ENCODE measurements around the gene GLTPD2. TPM values are rescaled to one million over a fixed set of nuclear protein-coding genes. Genes with fewer than 3 reads are reported as not detected.

GLTPD2 gene
- total RNA-seq, 6 experiments from 2014 or later: not detected

- Mint-ChIP-seq H3K36me3 (ENCODE audit: low read depth) (no peaks in the 10 kb centered on the region), H3K27me3 (ENCODE audit: insufficient read depth) (no peaks in the 10 kb centered on the region), H3K9me3 (no peaks in the 10 kb centered on the region), H3K4me1 (ENCODE audit: low read depth) (peaks cover 42% of the 10 kb centered on the region), H3K4me3 (no peak overlapping the region), H3K27ac (no peak overlapping the region)
- DNase-seq: no peak
- TF ChIP-seq CTCF (IDR thresholded peaks at IDR 0.05): no peak
Observed at GRCh38 chr17:4839221-4839620, 50.5 kb downstream of the GLTPD2 start.

Other genes starting within 250 kb of the GLTPD2 start
- gene MYBBP1A, start 233.6 kb upstream of the GLTPD2 start, total RNA-seq (2021; fragmentation: NEBNext Ultra II Directional; extraction: Animal tissue kit (Norgen Biotek cat#: 25700)): 10 to 100 TPM; 65.9 to 80.8 (median 71.8) TPM
- gene GGT6, start 228.4 kb upstream of the GLTPD2 start, total RNA-seq (2021; fragmentation: NEBNext Ultra II Directional; extraction: Animal tissue kit (Norgen Biotek cat#: 25700)): not detected
- gene SMTNL2, start 204.4 kb upstream of the GLTPD2 start, total RNA-seq (2021; fragmentation: NEBNext Ultra II Directional; extraction: Animal tissue kit (Norgen Biotek cat#: 25700)): not detected
- not detected for gene ALOX15, start 147.3 kb upstream of the GLTPD2 start, total RNA-seq (2021; fragmentation: NEBNext Ultra II Directional; extraction: Animal tissue kit (Norgen Biotek cat#: 25700))
- 10 to 100 TPM; 52.8 to 64.9 (median 60.5) TPM for gene PELP1, start 84.8 kb upstream of the GLTPD2 start, total RNA-seq (2021; fragmentation: NEBNext Ultra II Directional; extraction: Animal tissue kit (Norgen Biotek cat#: 25700))
- 10 to 100 TPM in 2 of 6 experiments, 1 to 10 TPM in 4; 8.0 to 10.7 (median 9.1) TPM for gene ARRB2, start 78.3 kb upstream of the GLTPD2 start, total RNA-seq (2021; fragmentation: NEBNext Ultra II Directional; extraction: Animal tissue kit (Norgen Biotek cat#: 25700))
- 10 to 100 TPM; 15.3 to 19.1 (median 17.4) TPM for gene MED11, start 57.5 kb upstream of the GLTPD2 start, total RNA-seq (2021; fragmentation: NEBNext Ultra II Directional; extraction: Animal tissue kit (Norgen Biotek cat#: 25700))
- gene ZMYND15, start 49.1 kb upstream of the GLTPD2 start, total RNA-seq (2021; fragmentation: NEBNext Ultra II Directional; extraction: Animal tissue kit (Norgen Biotek cat#: 25700)): not detected
- under 1 TPM; 0.31 to 0.92 (median 0.62) TPM for gene CXCL16, start 49.0 kb upstream of the GLTPD2 start, total RNA-seq (2021; fragmentation: NEBNext Ultra II Directional; extraction: Animal tissue kit (Norgen Biotek cat#: 25700))
- gene TM4SF5, start 17.1 kb upstream of the GLTPD2 start, total RNA-seq (2021; fragmentation: NEBNext Ultra II Directional; extraction: Animal tissue kit (Norgen Biotek cat#: 25700)): not detected
- under 1 TPM in 3 of 6 experiments, not detected in 3; 0.23 to 0.34 (median 0.31) TPM for gene VMO1, start 2.6 kb upstream of the GLTPD2 start, total RNA-seq (2021; fragmentation: NEBNext Ultra II Directional; extraction: Animal tissue kit (Norgen Biotek cat#: 25700))
- gene PSMB6, start 7.2 kb downstream of the GLTPD2 start, total RNA-seq (2021; fragmentation: NEBNext Ultra II Directional; extraction: Animal tissue kit (Norgen Biotek cat#: 25700)): 100 to 1,000 TPM; 216 to 280 (median 237) TPM
- gene PLD2, start 18.2 kb downstream of the GLTPD2 start, total RNA-seq (2021; fragmentation: NEBNext Ultra II Directional; extraction: Animal tissue kit (Norgen Biotek cat#: 25700)): 10 to 100 TPM; 14.9 to 21.8 (median 19.4) TPM
- gene MINK1, start 44.4 kb downstream of the GLTPD2 start, total RNA-seq (2021; fragmentation: NEBNext Ultra II Directional; extraction: Animal tissue kit (Norgen Biotek cat#: 25700)): 10 to 100 TPM; 68.5 to 82.4 (median 71.6) TPM
- gene C17orf107, start 110.6 kb downstream of the GLTPD2 start, total RNA-seq (2021; fragmentation: NEBNext Ultra II Directional; extraction: Animal tissue kit (Norgen Biotek cat#: 25700)): 1 to 10 TPM in 4 of 6 experiments, under 1 TPM in 2; 0.95 to 1.6 (median 1.4) TPM
- under 1 TPM in 3 of 6 experiments, not detected in 3; 0.07 to 0.15 (median 0.07) TPM for gene CHRNE, start 114.1 kb downstream of the GLTPD2 start, total RNA-seq (2021; fragmentation: NEBNext Ultra II Directional; extraction: Animal tissue kit (Norgen Biotek cat#: 25700))
- not detected for gene GP1BA, start 143.3 kb downstream of the GLTPD2 start, total RNA-seq (2021; fragmentation: NEBNext Ultra II Directional; extraction: Animal tissue kit (Norgen Biotek cat#: 25700))
- gene SLC25A11, start 151.1 kb downstream of the GLTPD2 start, total RNA-seq (2021; fragmentation: NEBNext Ultra II Directional; extraction: Animal tissue kit (Norgen Biotek cat#: 25700)): 10 to 100 TPM; 61.9 to 78.6 (median 64.4) TPM
- 100 to 1,000 TPM in 3 of 6 experiments, 10 to 100 TPM in 3; 88.3 to 122 (median 97.6) TPM for gene RNF167, start 151.3 kb downstream of the GLTPD2 start, total RNA-seq (2021; fragmentation: NEBNext Ultra II Directional; extraction: Animal tissue kit (Norgen Biotek cat#: 25700))
- gene PFN1, start 159.6 kb downstream of the GLTPD2 start, total RNA-seq (2021; fragmentation: NEBNext Ultra II Directional; extraction: Animal tissue kit (Norgen Biotek cat#: 25700)): 1,000 to 10,000 TPM; 1,630 to 1,970 (median 1,832) TPM
- gene ENO3, start 162.2 kb downstream of the GLTPD2 start, total RNA-seq (2021; fragmentation: NEBNext Ultra II Directional; extraction: Animal tissue kit (Norgen Biotek cat#: 25700)): 1 to 10 TPM; 1.9 to 4.6 (median 3.2) TPM
- 10 to 100 TPM; 59.4 to 76.9 (median 65.6) TPM for gene SPAG7, start 178.9 kb downstream of the GLTPD2 start, total RNA-seq (2021; fragmentation: NEBNext Ultra II Directional; extraction: Animal tissue kit (Norgen Biotek cat#: 25700))
- gene CAMTA2, start 198.7 kb downstream of the GLTPD2 start, total RNA-seq (2021; fragmentation: NEBNext Ultra II Directional; extraction: Animal tissue kit (Norgen Biotek cat#: 25700)): 10 to 100 TPM; 48.9 to 60.8 (median 54.1) TPM
- gene INCA1, start 208.6 kb downstream of the GLTPD2 start, total RNA-seq (2021; fragmentation: NEBNext Ultra II Directional; extraction: Animal tissue kit (Norgen Biotek cat#: 25700)): 1 to 10 TPM in 4 of 6 experiments, under 1 TPM in 2; 0.66 to 1.5 (median 1.0) TPM
- gene KIF1C, start 209.0 kb downstream of the GLTPD2 start, total RNA-seq (2021; fragmentation: NEBNext Ultra II Directional; extraction: Animal tissue kit (Norgen Biotek cat#: 25700)): 100 to 1,000 TPM; 174 to 200 (median 178) TPM
- gene SLC52A1, start 246.5 kb downstream of the GLTPD2 start, total RNA-seq (2021; fragmentation: NEBNext Ultra II Directional; extraction: Animal tissue kit (Norgen Biotek cat#: 25700)): under 1 TPM in 1 of 6 experiments, not detected in 5; 0.12 TPM

Measured in HFFc6 (cell line).